Measurements from ENCODE around the gene XYLT2. TPM values are rescaled to one million over a fixed set of nuclear protein-coding genes. Genes with fewer than 3 reads are reported as not detected.

The XYLT2 gene
- total RNA-seq, 2 experiments from 2014 or later: 21.1 to 21.8 TPM

GRCh38 chr17:50372222-50372757 lies 26.4 kb downstream of the XYLT2 start:
- DNase-seq: no peak
- intact Hi-C loops (cut with micrococcal nuclease): loop anchor here (1.0 to 2.0 kb wide), 4 partner anchors 10 to 335 kb away; partner anchors contain the start of genes ACSF2, ANKRD40 and XYLT2
- H3K4me3 Mint-ChIP-seq: peak overlapping the region; percentile 99
- H3K27me3 Mint-ChIP-seq (ENCODE audit: low read depth): no peaks in the 10 kb centered on the region
- CTCF ChIA-PET: interaction anchor here (0.6 to 6.6 kb wide), 3 partner anchors 10 to 79 kb away, joined by 3 to 44 read pairs (median 24); partner anchors contain the start of gene LRRC59
- no peaks in the 10 kb centered on the region for H3K9me3 Mint-ChIP-seq
- peaks cover 55% of the 10 kb centered on the region for H3K36me3 Mint-ChIP-seq (ENCODE audit: low read depth)
- H3K4me1 Mint-ChIP-seq (ENCODE audit: low read depth): peaks cover 30% of the 10 kb centered on the region
- peak overlapping the region; percentile 99 for H3K27ac Mint-ChIP-seq

GRCh38 chr17:50372758-50373556 lies 27.0 kb downstream of the XYLT2 start, which contains the start of the genes EME1 and MRPL27:
Gene EME1, plus strand, starts transcription at chr17:50373229. Its CDS starts 1,980 bp downstream, at chr17:50375209.
Gene MRPL27, minus strand, starts transcription at chr17:50373184. Its CDS starts 14 bp downstream, at chr17:50373170.
- CTCF ChIA-PET: interaction anchor here (0.9 to 6.6 kb wide), 4 partner anchors 11 to 173 kb away, joined by 3 to 44 read pairs (median 14); partner anchors contain the start of gene LRRC59
- no peaks in the 10 kb centered on the region for H3K9me3 Mint-ChIP-seq
- H3K4me3 Mint-ChIP-seq: peak within 1 kb of the TSS; percentile 99
- peaks cover 30% of the 10 kb centered on the region for H3K4me1 Mint-ChIP-seq (ENCODE audit: low read depth)
- peak within 1 kb of the TSS; percentile 99 for H3K27ac Mint-ChIP-seq
- no peaks in the 10 kb centered on the region for H3K27me3 Mint-ChIP-seq (ENCODE audit: low read depth)
- peak; percentile 91 for DNase-seq
- intact Hi-C loops (cut with micrococcal nuclease): loop anchor here (1.0 to 2.0 kb wide), 5 partner anchors 11 to 334 kb away; partner anchors contain the start of genes ACSF2, ANKRD40, LRRC59 and XYLT2
- H3K36me3 Mint-ChIP-seq (ENCODE audit: low read depth): peaks cover 53% of the 10 kb centered on the region

- Mint-ChIP-seq H3K4me3 (peak overlapping the region; percentile 99), H3K27ac (peak overlapping the region; percentile 99), H3K4me1 (ENCODE audit: low read depth) (peaks cover 30% of the 10 kb centered on the region), H3K27me3 (ENCODE audit: low read depth) (no peaks in the 10 kb centered on the region), H3K9me3 (no peaks in the 10 kb centered on the region), H3K36me3 (ENCODE audit: low read depth) (peaks cover 56% of the 10 kb centered on the region)
- CTCF ChIA-PET: interaction anchor here (0.6 to 6.6 kb wide), 5 partner anchors 12 to 173 kb away, joined by 3 to 44 read pairs (median 4); partner anchors contain the start of gene LRRC59
- intact Hi-C loops (cut with micrococcal nuclease): loop anchor here (1.0 to 2.0 kb wide), 2 partner anchors 24 to 53 kb away; partner anchors contain the start of genes ACSF2 and LRRC59
- DNase-seq: no peak
Measured at GRCh38 chr17:50373705-50374104, 27.8 kb downstream of the XYLT2 start.

- CTCF ChIA-PET: interaction anchor here (0.8 to 6.6 kb wide), 3 partner anchors 14 to 22 kb away, joined by 4 to 44 read pairs (median 10); partner anchors contain the start of gene LRRC59
- H3K4me3 Mint-ChIP-seq: no peak overlapping the region
- no peak for DNase-seq
- intact Hi-C loops (cut with micrococcal nuclease): no loop called here
- H3K27ac Mint-ChIP-seq: no peak overlapping the region
- H3K27me3 Mint-ChIP-seq (ENCODE audit: low read depth): no peaks in the 10 kb centered on the region
- no peaks in the 10 kb centered on the region for H3K9me3 Mint-ChIP-seq
- peaks cover 57% of the 10 kb centered on the region for H3K36me3 Mint-ChIP-seq (ENCODE audit: low read depth)
- peaks cover 21% of the 10 kb centered on the region for H3K4me1 Mint-ChIP-seq (ENCODE audit: low read depth)
Measured at GRCh38 chr17:50375858-50376538, 30.1 kb downstream of the XYLT2 start.

GRCh38 chr17:50379351-50380132 lies 33.6 kb downstream of the XYLT2 start:
- Mint-ChIP-seq H3K36me3 (ENCODE audit: low read depth) (peaks cover 51% of the 10 kb centered on the region), H3K27ac (no peak overlapping the region), H3K27me3 (ENCODE audit: low read depth) (no peaks in the 10 kb centered on the region), H3K4me3 (no peak overlapping the region), H3K9me3 (no peaks in the 10 kb centered on the region), H3K4me1 (ENCODE audit: low read depth) (no peaks in the 10 kb centered on the region)
- CTCF ChIA-PET: interaction anchor here (1.7 kb wide), 1 partner anchor 18 kb away, joined by 8 read pairs; the partner anchor contains the start of gene LRRC59
- DNase-seq: no peak
- intact Hi-C loops (cut with micrococcal nuclease): no loop called here

- H3K27ac Mint-ChIP-seq: no peak overlapping the region
- no peaks in the 10 kb centered on the region for H3K9me3 Mint-ChIP-seq
- intact Hi-C loops (cut with micrococcal nuclease): no loop called here
- H3K4me1 Mint-ChIP-seq (ENCODE audit: low read depth): no peaks in the 10 kb centered on the region
- no peak for DNase-seq
- H3K4me3 Mint-ChIP-seq: no peak overlapping the region
- H3K27me3 Mint-ChIP-seq (ENCODE audit: low read depth): no peaks in the 10 kb centered on the region
- CTCF ChIA-PET: interaction anchor here (0.6 to 1.0 kb wide), 4 partner anchors 10 to 109 kb away, joined by 3 to 4 read pairs (median 3); no protein-coding TSS in a partner anchor
- H3K36me3 Mint-ChIP-seq (ENCODE audit: low read depth): peaks cover 49% of the 10 kb centered on the region
Measured at GRCh38 chr17:50380369-50381259, 34.7 kb downstream of the XYLT2 start.

- peaks cover 48% of the 10 kb centered on the region for H3K36me3 Mint-ChIP-seq (ENCODE audit: low read depth)
- no peak overlapping the region for H3K4me3 Mint-ChIP-seq
- DNase-seq: no peak
- no peaks in the 10 kb centered on the region for H3K4me1 Mint-ChIP-seq (ENCODE audit: low read depth)
- H3K27me3 Mint-ChIP-seq (ENCODE audit: low read depth): no peaks in the 10 kb centered on the region
- H3K27ac Mint-ChIP-seq: no peak overlapping the region
- CTCF ChIA-PET: interaction anchor here (0.7 to 1.8 kb wide), 4 partner anchors 9 to 181 kb away, joined by 3 to 5 read pairs (median 4); no protein-coding TSS in a partner anchor
- intact Hi-C loops (cut with micrococcal nuclease): no loop called here
- no peaks in the 10 kb centered on the region for H3K9me3 Mint-ChIP-seq
Measured at GRCh38 chr17:50381260-50381815, 35.4 kb downstream of the XYLT2 start.

GRCh38 chr17:50381920-50382319 lies 36.0 kb downstream of the XYLT2 start:
- intact Hi-C loops (cut with micrococcal nuclease): no loop called here
- Mint-ChIP-seq H3K9me3 (no peaks in the 10 kb centered on the region), H3K4me3 (no peak overlapping the region), H3K27ac (no peak overlapping the region), H3K4me1 (ENCODE audit: low read depth) (no peaks in the 10 kb centered on the region), H3K36me3 (ENCODE audit: low read depth) (peaks cover 43% of the 10 kb centered on the region), H3K27me3 (ENCODE audit: low read depth) (no peaks in the 10 kb centered on the region)
- CTCF ChIA-PET: interaction anchor here (0.7 to 1.8 kb wide), 3 partner anchors 20 to 182 kb away, joined by 3 to 5 read pairs (median 4); no protein-coding TSS in a partner anchor
- no peak for DNase-seq

- Mint-ChIP-seq H3K36me3 (ENCODE audit: low read depth) (peaks cover 46% of the 10 kb centered on the region), H3K27me3 (ENCODE audit: low read depth) (no peaks in the 10 kb centered on the region), H3K4me3 (no peak overlapping the region), H3K9me3 (no peaks in the 10 kb centered on the region), H3K4me1 (ENCODE audit: low read depth) (no peaks in the 10 kb centered on the region), H3K27ac (no peak overlapping the region)
- intact Hi-C loops (cut with micrococcal nuclease): no loop called here
- CTCF ChIA-PET: interaction anchor here (0.6 to 1.8 kb wide), 2 partner anchors 183 to 213 kb away, joined by 3 to 5 read pairs; no protein-coding TSS in a partner anchor
- no peak for DNase-seq
Measured at GRCh38 chr17:50382931-50383330, 37.0 kb downstream of the XYLT2 start.

- CTCF ChIA-PET: interaction anchor here (0.8 kb wide), 1 partner anchor 13 kb away, joined by 4 read pairs; no protein-coding TSS in a partner anchor
- H3K4me1 Mint-ChIP-seq (ENCODE audit: low read depth): no peaks in the 10 kb centered on the region
- H3K9me3 Mint-ChIP-seq: no peaks in the 10 kb centered on the region
- intact Hi-C loops (cut with micrococcal nuclease): no loop called here
- H3K27me3 Mint-ChIP-seq (ENCODE audit: low read depth): no peaks in the 10 kb centered on the region
- no peak overlapping the region for H3K4me3 Mint-ChIP-seq
- DNase-seq: no peak
- peaks cover 40% of the 10 kb centered on the region for H3K36me3 Mint-ChIP-seq (ENCODE audit: low read depth)
- peak overlapping the region; percentile 5 for H3K27ac Mint-ChIP-seq
Measured at GRCh38 chr17:50386510-50386909, 40.6 kb downstream of the XYLT2 start.
